HEK293 (cell line): Measurements from ENCODE around the gene PLK1.

Experiments
- CTCF ChIA-PET: fragments of 350-600 bp; formaldehyde crosslinking; extraction: SDS; loops from one replicate; lab custom pipeline; 2021; ENCODE audit warnings: antibody characterized with exemption; lab: Yijun Ruan, JAX
- POLR2A ChIA-PET: fragments of 300-600 bp; formaldehyde crosslinking; extraction: SDS; loops from one replicate; lab custom pipeline; 2020; ENCODE audit warnings: antibody characterized with exemption, inconsistent platforms; lab: Yijun Ruan, JAX
- H3K27ac ChIP-seq: fragments of 200-500 bp; sonication (Bioruptor generic); 2 replicates; pipeline ENCODE4 v1.5.1; 2014; ENCODE audit warnings: low read depth, low read length, control low read depth, inconsistent platforms; ENCODE audit errors: extremely low read depth
- H3K36me3 ChIP-seq, 2 experiments: fragments of 200-500 bp in 1 of 2; sonication (Bioruptor generic) in 1 of 2; 1 replicate in 1 of 2; 2 replicates in 1 of 2; pipeline ENCODE4 v1.5.1; 2014 to 2017; ENCODE audit warnings: inconsistent platforms in 2 of 2, low read length in 2 of 2; ENCODE audit not compliant: control insufficient read depth in 2 of 2, insufficient read depth in 1 of 2
- H3K4me1 ChIP-seq: fragments of 200-500 bp; sonication (Bioruptor generic); 2 replicates; pipeline ENCODE4 v1.5.1; 2014; ENCODE audit warnings: mild to moderate bottlenecking, low read length, inconsistent platforms; ENCODE audit not compliant: control insufficient read depth, insufficient read depth
- H3K4me3 ChIP-seq: 2 replicates; pipeline ENCODE4 v1.5.1; 2011; ENCODE audit warnings: low read depth, mild to moderate bottlenecking, control low read depth, low read length, moderate library complexity
- H3K9me3 ChIP-seq: fragments of 200-500 bp; sonication (Bioruptor generic); 2 replicates; pipeline ENCODE4 v1.5.1; 2014; ENCODE audit warnings: low read depth, low read length, inconsistent platforms; ENCODE audit not compliant: control insufficient read depth, insufficient read depth
- CTCF ChIP-seq: fragments of 450-650 bp; formaldehyde crosslinking; IDR thresholded peaks from 2 replicates; pipeline ENCODE4 v1.5.1; 2016; ENCODE audit warnings: missing biosample characterization, missing genetic modification characterization
- EGR2 ChIP-seq: fragments of 450-650 bp; formaldehyde crosslinking; IDR thresholded peaks from 2 replicates; pipeline ENCODE4 v1.5.1; 2016; ENCODE audit warnings: low read depth, missing biosample characterization, missing genetic modification characterization
- MYNN ChIP-seq: fragments of 450-650 bp; formaldehyde crosslinking; IDR thresholded peaks from 2 replicates; pipeline ENCODE4 v1.5.1; 2016; ENCODE audit warnings: missing biosample characterization, missing genetic modification characterization, borderline replicate concordance
- PRDM1 ChIP-seq: fragments of 450-650 bp; formaldehyde crosslinking; IDR thresholded peaks from 2 replicates; pipeline ENCODE4; 2016; ENCODE audit warnings: missing biosample characterization, missing genetic modification characterization
- SALL2 ChIP-seq: fragments of 450-650 bp; formaldehyde crosslinking; IDR thresholded peaks from 2 replicates; pipeline ENCODE4 v1.5.0; 2017; ENCODE audit warnings: missing biosample characterization, mild to moderate bottlenecking, missing genetic modification characterization, borderline replicate concordance
- SP7 ChIP-seq: fragments of 450-650 bp; formaldehyde crosslinking; IDR thresholded peaks from 2 replicates; pipeline ENCODE4 v1.5.1; 2016; ENCODE audit warnings: missing biosample characterization, missing genetic modification characterization
- ZBTB21 ChIP-seq: fragments of 450-650 bp; formaldehyde crosslinking; IDR thresholded peaks from 2 replicates; pipeline ENCODE4 v1.5.1; 2017; ENCODE audit warnings: missing biosample characterization, missing genetic modification characterization
- ZNF10 ChIP-seq: fragments of 450-650 bp; formaldehyde crosslinking; IDR thresholded peaks from 2 replicates; pipeline ENCODE4 v1.5.1; 2017; ENCODE audit warnings: missing biosample characterization, missing genetic modification characterization
- ZNF146 ChIP-seq: fragments of 450-650 bp; formaldehyde crosslinking; IDR thresholded peaks from 2 replicates; pipeline ENCODE4 v1.5.1; 2016; ENCODE audit warnings: missing biosample characterization, missing genetic modification characterization
- ZNF157 ChIP-seq: fragments of 450-650 bp; formaldehyde crosslinking; IDR thresholded peaks from 2 replicates; pipeline ENCODE4 v1.5.1; 2016; ENCODE audit warnings: missing biosample characterization, missing genetic modification characterization
- ZNF184 ChIP-seq: fragments of 450-650 bp; IDR thresholded peaks from 2 replicates; pipeline ENCODE4 v1.5.1; 2018; ENCODE audit warnings: missing biosample characterization, mild to moderate bottlenecking, missing genetic modification characterization
- ZNF2 ChIP-seq: fragments of 450-650 bp; formaldehyde crosslinking; IDR thresholded peaks from 2 replicates; pipeline ENCODE4 v1.5.1; 2016; ENCODE audit warnings: missing biosample characterization, missing genetic modification characterization
- ZNF274 ChIP-seq, 2 experiments: fragments of 200-500 bp in 1 of 2; fragments of 450-650 bp in 1 of 2; sonication (Bioruptor generic) in 1 of 2; formaldehyde crosslinking in 1 of 2; IDR thresholded peaks; 2 replicates each; pipeline versions ENCODE4 v1.5.1 to v1.6.1; 2014 to 2016; ENCODE audit warnings: borderline replicate concordance in 1 of 2, inconsistent platforms in 1 of 2, low read length in 1 of 2, missing biosample characterization in 1 of 2, missing genetic modification characterization in 1 of 2
- ZNF311 ChIP-seq: fragments of 450-650 bp; formaldehyde crosslinking; IDR thresholded peaks from 2 replicates; pipeline ENCODE4 v1.5.1; 2017; ENCODE audit warnings: missing biosample characterization, missing genetic modification characterization, borderline replicate concordance
- ZNF324 ChIP-seq: fragments of 450-650 bp; formaldehyde crosslinking; IDR thresholded peaks from 2 replicates; pipeline ENCODE4 v1.5.1; 2016; ENCODE audit warnings: missing biosample characterization, missing genetic modification characterization
- ZNF366 ChIP-seq: fragments of 450-650 bp; formaldehyde crosslinking; conservative IDR thresholded peaks from 2 replicates; pipeline ENCODE4 v1.5.1; 2016; ENCODE audit warnings: missing biosample characterization, missing genetic modification characterization
- ZNF391 ChIP-seq: fragments of 450-650 bp; formaldehyde crosslinking; IDR thresholded peaks from 2 replicates; pipeline ENCODE4 v1.5.1; 2016; ENCODE audit warnings: low read depth, missing biosample characterization, missing genetic modification characterization, borderline replicate concordance
- ZNF416 ChIP-seq: fragments of 450-650 bp; formaldehyde crosslinking; IDR thresholded peaks from 2 replicates; pipeline ENCODE4 v1.5.1; 2016; ENCODE audit warnings: missing biosample characterization, missing genetic modification characterization
- ZNF555 ChIP-seq: fragments of 450-650 bp; formaldehyde crosslinking; conservative IDR thresholded peaks from 2 replicates; pipeline ENCODE4 v1.5.1; 2017; ENCODE audit warnings: missing biosample characterization, mild to moderate bottlenecking, missing genetic modification characterization, inconsistent platforms
- ZNF621 ChIP-seq: fragments of 450-650 bp; formaldehyde crosslinking; IDR thresholded peaks from 2 replicates; pipeline ENCODE4 v1.5.1; 2017; ENCODE audit warnings: missing biosample characterization, missing genetic modification characterization
- ZNF629 ChIP-seq: fragments of 450-650 bp; formaldehyde crosslinking; IDR thresholded peaks from 2 replicates; pipeline ENCODE4 v1.5.1; 2017; ENCODE audit warnings: missing biosample characterization, missing genetic modification characterization
- TF ChIP-seq, protein P1 (sequence below): fragments of 450-650 bp; formaldehyde crosslinking; IDR thresholded peaks from 2 replicates; pipeline ENCODE4 v1.5.1; 2016; ENCODE audit warnings: missing biosample characterization, missing genetic modification characterization, low read depth

PLK1 gene

GRCh38 chr16:23682181-23682580 is 3.5 kb downstream of the PLK1 start (continued):
- TF ChIP-seq PRDM1 (tag by site-specific recombination): no peak
- TF ChIP-seq ZNF10 (tag by site-specific recombination): no peak

GRCh38 chr16:23683487-23683886 is 4.8 kb downstream of the PLK1 start:
- Histone ChIP-seq H3K9me3 (no peaks in the 10 kb centered on the region), H3K36me3 (peaks cover 56 to 83% of the 10 kb centered on the region in 2 experiments), H3K4me1 (peaks cover 9% of the 10 kb centered on the region), H3K27ac (no peak overlapping the region), H3K4me3 (no peak overlapping the region)
- ChIA-PET CTCF (interaction anchor here (1.8 kb wide), 1 partner anchor 51 kb away, joined by 6 read pairs; no protein-coding TSS in a partner anchor), POLR2A (interaction anchor here (0.9 kb wide), 1 partner anchor 9 kb away, joined by 4 read pairs; no protein-coding TSS in a partner anchor)
- TF ChIP-seq EGR2 (no peak), ZNF391 (tag by site-specific recombination) (no peak), ZNF555 (tag by site-specific recombination) (no peak), ZNF184 (tag by site-specific recombination) (no peak), ZNF157 (tag by site-specific recombination) (no peak), SALL2 (tag by site-specific recombination) (no peak), ZNF311 (tag by site-specific recombination) (no peak), ZNF621 (no peak), SP7 (no peak), ZNF416 (tag by site-specific recombination) (no peak), ZBTB21 (no peak), CTCF (tag by site-specific recombination) (no peak), MYNN (tag by site-specific recombination) (no peak), ZNF274 (IDR thresholded peaks at IDR 0.05; ENCODE audit: low read length) (no peak), ZNF274 (tag by site-specific recombination; IDR thresholded peaks at IDR 0.05; ENCODE audit: borderline replicate concordance) (no peak)
- TF ChIP-seq, protein P1, sequence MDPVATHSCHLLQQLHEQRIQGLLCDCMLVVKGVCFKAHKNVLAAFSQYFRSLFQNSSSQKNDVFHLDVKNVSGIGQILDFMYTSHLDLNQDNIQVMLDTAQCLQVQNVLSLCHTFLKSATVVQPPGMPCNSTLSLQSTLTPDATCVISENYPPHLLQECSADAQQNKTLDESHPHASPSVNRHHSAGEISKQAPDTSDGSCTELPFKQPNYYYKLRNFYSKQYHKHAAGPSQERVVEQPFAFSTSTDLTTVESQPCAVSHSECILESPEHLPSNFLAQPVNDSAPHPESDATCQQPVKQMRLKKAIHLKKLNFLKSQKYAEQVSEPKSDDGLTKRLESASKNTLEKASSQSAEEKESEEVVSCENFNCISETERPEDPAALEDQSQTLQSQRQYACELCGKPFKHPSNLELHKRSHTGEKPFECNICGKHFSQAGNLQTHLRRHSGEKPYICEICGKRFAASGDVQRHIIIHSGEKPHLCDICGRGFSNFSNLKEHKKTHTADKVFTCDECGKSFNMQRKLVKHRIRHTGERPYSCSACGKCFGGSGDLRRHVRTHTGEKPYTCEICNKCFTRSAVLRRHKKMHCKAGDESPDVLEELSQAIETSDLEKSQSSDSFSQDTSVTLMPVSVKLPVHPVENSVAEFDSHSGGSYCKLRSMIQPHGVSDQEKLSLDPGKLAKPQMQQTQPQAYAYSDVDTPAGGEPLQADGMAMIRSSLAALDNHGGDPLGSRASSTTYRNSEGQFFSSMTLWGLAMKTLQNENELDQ (tag by site-specific recombination): no peak

DNA sequence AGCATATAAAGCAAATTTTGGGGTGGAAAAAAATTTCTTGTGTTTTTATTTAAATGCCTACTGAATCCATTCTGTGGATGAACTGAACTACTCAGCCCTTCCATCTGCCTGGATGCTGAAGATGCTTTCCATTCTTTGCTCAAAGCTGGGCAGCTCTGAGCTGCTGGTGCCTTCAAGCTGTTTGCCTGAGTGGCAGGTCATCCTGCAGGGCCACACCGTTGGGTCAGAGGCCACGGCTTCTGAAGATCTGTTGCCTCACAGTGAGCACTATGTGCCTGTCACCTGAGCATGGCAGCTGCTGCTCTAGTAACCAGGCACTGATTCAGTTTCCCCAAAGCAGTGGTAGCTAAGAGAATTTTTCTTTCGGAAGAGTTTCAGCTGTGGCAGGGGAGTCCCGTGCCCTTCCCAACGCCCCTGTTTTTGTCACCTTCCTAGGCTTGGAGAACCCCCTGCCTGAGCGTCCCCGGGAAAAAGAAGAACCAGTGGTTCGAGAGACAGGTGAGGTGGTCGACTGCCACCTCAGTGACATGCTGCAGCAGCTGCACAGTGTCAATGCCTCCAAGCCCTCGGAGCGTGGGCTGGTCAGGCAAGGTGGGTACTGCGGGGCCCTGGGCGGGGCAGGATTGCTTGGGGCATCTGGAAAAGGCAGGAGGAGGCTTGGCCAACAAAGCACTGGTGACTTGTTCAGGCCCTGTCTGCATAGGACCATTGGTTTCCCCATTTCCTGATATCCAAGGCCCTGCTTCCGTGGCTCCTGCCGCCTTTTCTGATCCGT is 8.5 kb downstream of the PLK1 start:
- ChIA-PET POLR2A (no interaction called here), CTCF (interaction anchor here (0.7 kb wide), 1 partner anchor 813 kb away, joined by 3 read pairs; no protein-coding TSS in a partner anchor)
- no peaks in the 10 kb centered on the region for H3K4me1 ChIP-seq
- no peaks in the 10 kb centered on the region for H3K9me3 ChIP-seq
- no peak for TF ChIP-seq ZNF555 (tag by site-specific recombination)
- no peak for TF ChIP-seq ZNF324 (tag by site-specific recombination)
- TF ChIP-seq ZNF146 (tag by site-specific recombination): no peak
- TF ChIP-seq ZNF2 (tag by site-specific recombination): no peak
- TF ChIP-seq ZNF629 (tag by site-specific recombination): no peak
- no peak for TF ChIP-seq ZNF366 (tag by site-specific recombination)
- no peak for TF ChIP-seq ZNF274 (IDR thresholded peaks at IDR 0.05; ENCODE audit: low read length)
- TF ChIP-seq ZNF274 (tag by site-specific recombination; IDR thresholded peaks at IDR 0.05; ENCODE audit: borderline replicate concordance): no peak
- TF ChIP-seq ZNF621: no peak
- no peak overlapping the region for H3K4me3 ChIP-seq
- H3K36me3 ChIP-seq: peaks cover 59 to 93% of the 10 kb centered on the region in 2 experiments
- H3K27ac ChIP-seq: no peak overlapping the region
